GM10847 (cell line): ENCODE results near the gene MAP1LC3A.

Source experiments
- POLR2A ChIP-seq: IDR thresholded peaks from 2 replicates; pipeline ENCODE4 v1.6.1; 2011; ENCODE audit not compliant: insufficient read length; ENCODE audit errors: extremely low read depth

The MAP1LC3A gene

DNA sequence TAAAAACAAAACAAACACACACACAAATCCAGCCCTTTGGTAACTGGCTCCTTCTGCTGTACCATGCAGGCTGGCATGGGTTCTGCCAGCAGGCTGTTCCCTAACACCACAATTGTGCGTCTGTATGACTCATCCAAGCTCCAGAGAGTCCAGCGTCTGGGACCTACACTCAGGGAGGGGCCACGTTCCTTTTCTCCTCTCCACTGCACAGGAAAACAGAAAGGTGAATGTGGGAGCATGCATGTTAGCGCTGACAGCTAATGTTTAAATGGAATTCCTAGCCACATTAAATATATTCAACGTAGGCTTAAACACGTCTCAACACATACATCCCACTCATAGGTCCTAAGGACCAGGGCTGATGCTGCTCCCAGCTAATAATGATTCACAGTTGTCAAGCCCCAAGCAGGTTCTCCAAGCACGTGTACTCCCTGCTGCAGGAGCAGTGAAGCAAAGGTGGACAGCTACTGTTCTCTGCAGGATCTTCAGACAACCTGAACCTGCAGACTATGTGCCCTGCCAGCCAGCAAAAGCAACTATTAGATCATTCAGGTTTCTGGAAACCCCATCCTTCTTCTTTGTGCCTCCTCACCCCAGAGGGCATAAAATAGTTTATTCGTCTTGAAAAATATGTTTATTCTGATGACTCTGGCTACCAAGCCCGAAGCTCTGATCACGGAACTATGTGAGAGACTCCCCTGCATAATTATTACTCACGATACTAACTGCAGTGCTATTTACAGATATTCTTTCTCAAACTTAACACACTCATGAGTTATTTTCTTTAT, 20.9 kb downstream of the MAP1LC3A start:
- TF ChIP-seq POLR2A: no peak

DNA sequence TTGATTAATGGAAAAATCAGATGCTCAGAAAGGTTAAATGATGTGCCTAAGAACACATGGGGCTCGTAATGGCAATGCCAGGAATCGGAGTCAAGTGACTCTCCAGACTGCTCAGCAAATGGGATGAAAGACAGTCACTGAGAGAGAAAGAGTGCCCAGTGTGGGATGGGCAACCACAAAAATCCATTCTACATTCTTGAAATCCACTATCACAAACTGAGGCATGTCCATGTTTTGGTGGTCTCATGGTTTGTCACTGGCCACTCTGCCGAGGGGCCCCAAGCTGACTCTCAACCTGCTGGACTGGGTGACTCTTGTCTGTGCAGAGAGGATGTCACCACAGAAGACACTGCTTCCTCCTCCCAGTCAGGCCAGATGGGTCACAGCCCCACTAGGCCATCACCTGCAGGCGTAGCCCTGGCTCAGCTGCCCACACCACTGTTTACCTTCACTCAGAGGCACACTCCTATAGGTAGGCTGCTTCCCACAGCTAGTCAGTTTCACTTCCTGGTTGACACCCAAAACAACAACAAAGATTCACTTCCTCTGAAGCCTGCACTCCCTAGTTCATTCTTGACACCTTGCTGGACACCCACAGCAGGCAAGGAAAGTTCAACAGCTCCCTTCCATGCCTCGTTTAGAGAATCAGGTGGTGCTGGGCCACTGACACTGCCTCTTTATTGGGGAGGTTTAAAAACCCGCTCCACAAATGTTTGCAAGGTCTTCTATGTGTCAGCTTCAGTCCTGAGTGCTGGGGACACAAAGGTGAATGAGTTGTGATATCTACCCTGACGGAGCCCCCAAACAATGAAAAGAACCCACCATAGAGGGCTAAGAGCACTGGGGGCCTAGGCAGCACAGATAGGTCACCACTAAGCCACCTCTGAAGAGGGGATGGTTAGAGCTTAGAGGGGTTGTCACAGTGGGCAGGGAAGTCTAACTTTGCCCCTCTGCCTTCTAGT, 21.7 kb downstream of the MAP1LC3A start:
- TF ChIP-seq POLR2A: no peak

DNA sequence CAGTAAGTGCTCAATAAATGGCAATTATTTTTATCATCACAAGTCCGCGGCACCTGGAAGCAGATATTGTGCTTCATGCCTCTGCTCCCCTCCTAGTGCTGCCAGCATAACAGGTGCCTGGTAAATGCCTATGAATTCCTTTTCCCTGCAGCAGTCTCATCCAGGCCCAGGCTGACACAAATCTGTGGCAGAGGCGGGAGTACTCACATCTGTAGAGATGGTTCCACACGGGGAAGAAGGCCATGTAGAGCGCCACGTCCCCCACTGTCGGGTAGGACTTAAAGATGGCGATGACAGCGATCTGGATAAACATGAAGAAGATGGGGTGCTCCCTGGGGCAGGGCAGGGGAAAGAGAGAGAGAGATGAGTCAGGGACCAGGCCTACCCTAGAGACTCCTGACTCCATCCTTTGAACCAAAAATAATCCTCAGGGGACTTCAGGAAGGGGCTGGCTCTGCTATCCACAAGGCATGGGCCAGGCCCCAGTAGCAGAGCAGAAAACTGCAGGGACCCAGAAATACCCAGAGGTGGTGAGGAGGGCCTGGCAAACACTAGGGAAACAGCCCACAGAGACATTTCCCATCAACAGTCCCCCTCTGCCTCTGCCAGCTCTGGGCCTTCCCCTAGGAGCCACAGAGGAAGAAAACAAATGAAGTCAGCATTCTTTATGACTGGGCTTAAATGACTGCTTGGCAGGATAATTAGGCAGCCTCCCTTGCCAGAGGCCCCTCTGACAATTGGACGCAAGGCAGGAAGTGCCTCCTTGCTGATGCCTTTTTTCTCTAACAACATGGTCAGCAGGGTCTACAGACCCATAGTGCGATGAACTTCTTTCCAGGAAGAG, 23.0 kb downstream of the MAP1LC3A start:
- TF ChIP-seq POLR2A: no peak

DNA sequence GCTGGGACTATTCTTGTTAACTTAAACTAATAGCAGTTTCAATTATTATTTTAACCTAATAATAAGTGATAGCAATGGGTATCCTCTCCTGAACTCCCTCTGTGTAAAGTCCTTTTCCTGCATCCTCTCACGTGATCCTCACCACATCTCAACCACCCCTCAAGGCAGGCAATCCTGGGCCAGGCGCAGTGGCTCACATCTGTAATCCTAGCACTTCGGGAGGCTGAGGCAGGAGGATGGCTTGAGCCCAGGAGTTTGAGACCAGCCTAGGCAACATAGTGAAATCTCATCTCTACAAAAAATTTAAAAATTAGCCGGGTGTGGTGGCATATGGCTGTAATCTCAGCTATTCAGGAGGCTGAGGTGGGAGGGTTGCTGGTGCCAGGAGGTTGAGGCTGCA, 23.7 kb downstream of the MAP1LC3A start:
- TF ChIP-seq POLR2A: no peak

DNA sequence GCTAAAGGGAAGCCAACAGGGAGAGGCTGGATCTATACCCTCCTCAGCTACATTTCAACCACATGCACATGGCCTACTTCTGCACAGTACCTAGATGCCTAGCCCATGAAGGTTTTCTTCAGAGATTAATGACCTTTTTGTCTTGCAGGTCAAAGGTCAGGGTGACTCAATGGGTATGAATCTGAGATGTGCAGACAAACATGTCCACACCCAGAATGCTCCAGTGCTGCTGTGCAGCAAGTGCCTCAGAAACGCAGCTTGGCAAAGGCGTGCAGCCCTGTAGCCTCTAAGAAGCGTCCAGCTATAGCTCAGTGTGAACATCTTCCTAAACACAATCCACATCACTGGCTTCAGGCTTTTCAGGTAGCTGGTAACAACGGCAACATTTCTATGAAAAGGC, 24.4 kb downstream of the MAP1LC3A start:
- no peak for TF ChIP-seq POLR2A

DNA sequence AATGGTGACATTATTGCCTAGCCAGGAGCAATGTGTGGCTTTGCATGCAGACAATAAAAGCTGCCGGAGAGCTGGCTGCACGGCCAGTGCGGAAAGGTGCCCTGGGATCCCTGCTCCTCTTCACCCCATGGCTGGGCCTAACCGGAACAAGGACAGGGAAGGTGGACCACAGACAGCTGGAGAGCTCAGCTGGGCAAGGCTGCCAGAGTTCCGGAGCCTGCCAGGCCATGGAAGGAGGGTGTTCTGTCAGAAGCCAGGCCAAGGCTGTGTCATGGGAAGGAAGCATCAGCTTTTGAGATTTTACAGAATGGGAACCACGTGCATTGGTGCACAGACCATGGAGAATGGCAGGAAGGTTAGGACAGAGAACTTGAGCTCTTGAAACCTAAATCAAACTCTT, 25.0 kb downstream of the MAP1LC3A start:
- TF ChIP-seq POLR2A: no peak

DNA sequence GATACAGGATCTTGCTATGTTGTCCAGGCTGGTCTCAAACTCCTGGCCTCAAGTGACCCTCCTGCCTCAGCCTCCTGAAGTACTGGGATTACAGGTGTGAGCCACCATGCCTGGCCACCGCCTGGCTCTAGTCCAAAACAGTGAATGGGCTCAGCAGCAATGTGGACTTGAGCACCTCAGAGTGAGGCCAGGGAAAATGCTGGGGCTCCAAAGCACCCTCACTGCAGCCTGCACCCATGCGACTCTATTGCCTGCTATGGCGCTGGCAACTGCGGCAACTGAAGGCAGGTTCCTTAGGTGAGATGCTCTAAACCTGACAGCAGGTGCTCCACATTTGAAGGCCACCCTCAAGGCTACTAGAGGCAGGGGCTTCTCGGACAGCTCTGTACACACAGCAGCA, 26.5 kb downstream of the MAP1LC3A start:
- no peak for TF ChIP-seq POLR2A

DNA sequence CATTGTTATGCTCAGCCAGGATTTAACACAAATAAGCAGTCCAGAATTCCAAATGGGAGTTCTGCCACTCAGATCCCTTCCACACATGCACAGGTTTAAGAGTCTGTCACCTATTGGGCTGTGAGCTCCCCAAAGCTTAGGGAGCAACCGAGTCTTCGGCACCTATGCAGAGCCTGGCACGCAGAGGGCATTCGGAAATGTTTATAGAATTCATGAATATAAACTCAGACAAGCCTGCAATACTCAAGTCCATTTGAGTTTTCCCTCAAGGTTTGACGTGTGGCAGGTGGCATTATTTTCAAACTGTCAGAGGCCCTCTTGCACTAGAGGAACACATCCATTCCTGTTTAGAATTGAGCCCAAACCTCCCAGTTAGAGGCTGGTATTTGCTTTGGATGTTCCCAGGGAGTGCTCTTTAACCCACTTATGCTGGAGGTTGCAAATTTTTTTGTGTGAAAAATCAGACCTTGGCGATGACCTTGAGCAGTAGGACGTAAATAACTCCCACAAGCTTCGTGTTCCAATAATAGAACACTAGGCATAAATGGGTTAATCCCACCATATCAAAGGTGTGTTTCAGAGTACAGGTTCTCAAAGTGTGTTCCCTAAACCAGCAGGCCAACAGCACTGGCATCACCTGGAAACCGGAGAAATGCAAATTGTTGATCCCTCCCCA, 28.1 kb downstream of the MAP1LC3A start:
- TF ChIP-seq POLR2A: no peak

DNA sequence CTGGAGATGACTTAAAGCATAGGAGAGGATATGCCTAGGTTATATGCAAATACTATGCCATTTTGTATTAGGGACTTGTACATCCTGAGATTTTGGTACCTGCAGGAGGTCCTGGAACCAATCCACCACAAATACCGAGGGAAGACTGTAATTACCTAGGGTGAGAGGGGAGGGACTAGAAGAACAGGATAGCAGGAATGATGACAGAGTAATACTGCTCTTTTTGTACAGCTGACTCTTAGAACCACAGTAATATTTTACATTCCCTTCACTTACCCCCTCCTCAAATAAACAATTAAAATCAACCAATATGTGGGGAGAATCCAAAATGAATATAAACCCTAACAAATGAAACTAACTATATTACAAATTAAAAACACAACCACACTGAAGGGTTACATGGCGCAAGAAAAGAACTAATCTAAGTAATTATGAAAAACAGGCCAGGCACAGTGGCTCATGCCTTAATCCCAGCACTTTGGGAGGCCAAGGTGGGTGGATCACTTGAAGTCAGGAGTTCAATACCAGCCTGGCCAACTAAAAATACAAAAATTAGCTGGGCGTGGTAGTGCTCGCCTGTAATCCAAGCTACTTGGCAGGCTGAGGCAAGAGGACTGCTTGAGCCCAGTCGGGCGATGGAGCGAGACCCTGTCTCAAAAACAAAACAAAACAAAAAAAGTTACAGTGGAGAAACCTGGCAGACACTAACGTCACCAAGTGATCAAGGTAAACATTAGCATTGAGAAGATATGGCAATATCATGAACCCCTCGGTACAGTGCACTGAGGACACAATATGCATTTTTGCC, 37.1 kb downstream of the MAP1LC3A start:
- no peak for TF ChIP-seq POLR2A

DNA sequence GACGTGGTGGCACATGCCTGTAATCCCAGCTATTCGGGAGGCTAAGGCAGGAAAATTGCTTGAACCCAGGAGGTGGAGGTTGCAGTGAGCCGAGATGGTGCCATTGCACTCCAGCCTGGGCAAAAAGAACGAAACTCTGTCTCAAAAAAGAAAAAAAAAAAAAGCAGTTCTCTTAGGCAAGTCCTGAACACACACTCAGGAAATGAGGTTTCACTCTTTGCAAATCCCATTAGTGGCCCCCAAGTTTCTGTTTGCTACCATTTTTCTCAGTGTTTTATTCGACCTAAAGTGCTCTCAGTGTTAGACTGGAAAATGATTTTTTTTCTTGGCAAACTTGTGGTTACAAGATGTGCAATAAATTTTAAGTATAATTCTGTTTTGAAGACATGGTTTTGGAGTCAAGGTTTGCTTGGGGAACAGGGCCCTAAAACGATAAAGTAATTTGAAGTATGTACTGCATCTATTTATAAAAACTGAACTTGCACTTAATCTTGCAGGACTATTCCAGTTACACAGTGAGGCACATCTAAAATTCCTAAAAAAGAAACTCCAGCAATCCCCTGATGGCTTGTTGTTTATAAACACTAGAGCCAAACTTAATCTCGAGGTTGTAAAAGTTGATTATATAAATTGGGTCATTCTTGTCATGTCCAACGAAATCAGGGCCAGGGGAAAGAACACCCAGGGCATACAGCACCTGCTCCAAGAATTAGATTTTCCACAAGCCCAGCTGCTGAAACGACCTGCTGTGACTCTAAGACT, 42.6 kb downstream of the MAP1LC3A start:
- no peak for TF ChIP-seq POLR2A

DNA sequence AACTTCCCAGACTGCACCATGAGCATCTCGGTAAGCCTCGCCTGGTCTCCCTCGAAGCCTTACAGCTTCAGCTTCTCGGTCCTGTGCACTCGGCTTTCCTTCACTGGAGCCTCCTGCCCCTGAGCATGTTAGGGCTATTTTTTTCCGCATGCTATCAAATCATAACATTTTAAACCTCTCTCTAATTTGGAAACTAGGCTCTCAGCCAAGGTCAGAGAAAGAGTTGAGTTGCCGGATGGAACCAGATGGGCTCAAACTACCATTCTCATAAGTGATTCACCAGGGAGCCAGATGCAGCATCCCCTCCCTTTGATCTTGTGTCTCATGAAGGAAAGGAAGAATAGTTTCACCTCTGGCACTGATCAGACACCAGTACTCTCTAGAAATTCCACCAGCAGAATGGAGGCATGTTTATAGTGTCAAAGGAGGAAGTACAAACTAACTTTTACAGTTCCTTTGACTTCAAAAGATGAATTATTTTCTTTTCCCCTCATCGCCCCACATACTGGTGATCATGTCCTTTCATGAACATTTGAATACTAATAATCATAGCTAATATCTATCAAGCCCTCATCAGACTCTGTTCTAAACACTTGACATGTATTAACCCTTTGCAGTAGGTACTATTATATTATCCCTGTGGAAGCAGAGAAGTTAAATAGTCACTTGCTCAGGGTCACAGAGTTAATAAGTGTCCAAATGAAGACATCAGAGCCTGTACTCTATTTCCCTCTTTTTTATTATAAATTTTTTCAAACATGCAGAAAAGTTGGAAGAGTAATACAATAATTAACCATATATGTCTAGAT, 46.7 kb downstream of the MAP1LC3A start:
- no peak for TF ChIP-seq POLR2A

DNA sequence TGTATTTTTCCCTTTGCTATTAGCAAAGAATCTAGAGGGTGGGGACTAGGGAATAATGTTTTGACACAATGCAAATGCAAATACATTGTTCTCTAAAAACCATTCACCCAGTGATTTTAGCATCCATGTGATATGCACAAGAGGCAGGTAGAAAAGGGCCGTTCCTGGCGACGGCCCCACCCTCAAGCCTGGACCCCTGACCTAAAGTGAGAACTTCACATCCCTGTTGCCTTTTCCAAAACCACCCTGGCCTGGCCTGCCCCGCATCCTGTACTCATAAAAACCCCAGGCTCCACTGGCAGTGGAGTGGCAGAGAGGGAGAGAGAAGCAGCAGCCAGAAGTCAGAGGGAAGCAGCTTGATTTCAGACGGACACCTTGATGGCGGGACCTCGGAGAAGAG, 48.5 kb downstream of the MAP1LC3A start:
- no peak for TF ChIP-seq POLR2A
